HUDEP-2 (cell line): ENCODE measurements around the gene NEMP2.
"Not testable (repeated sequence)": the region's sequence is repeated elsewhere in the genome, so short reads cannot be mapped to it uniquely, and the experiment has no call there.

Source experiments
- DNase-seq, 76 experiments: peaks; one replicate each; lab custom pipeline; 2025; ENCODE audit not compliant: unreplicated experiment in 76 of 76; lab: John Stamatoyannopoulos, UW

The NEMP2 gene

DNA sequence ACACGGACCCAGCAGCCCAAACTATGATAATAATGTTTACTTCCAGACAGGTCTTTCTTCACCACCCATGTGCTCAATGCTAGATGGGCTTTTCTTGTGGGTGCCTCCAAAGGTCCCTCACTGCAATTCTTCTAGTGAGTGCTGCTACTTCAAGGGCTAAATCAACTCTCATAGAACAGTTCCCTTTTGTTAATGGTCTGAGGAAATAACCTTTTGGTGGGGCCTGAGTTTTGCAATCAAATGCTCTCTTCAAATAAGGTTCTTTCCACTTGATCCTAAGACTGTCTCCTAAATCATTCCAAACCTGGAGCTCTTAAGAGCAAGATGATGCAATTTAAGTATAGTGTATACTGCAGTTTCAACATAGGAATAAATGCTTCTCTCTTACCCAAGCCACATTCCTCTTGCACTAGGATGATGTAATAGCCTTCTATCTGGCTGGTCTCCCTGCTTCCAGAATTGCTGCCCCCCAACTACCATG, 6.0 kb downstream of the NEMP2 start:
- DNase-seq: no peak

DNA sequence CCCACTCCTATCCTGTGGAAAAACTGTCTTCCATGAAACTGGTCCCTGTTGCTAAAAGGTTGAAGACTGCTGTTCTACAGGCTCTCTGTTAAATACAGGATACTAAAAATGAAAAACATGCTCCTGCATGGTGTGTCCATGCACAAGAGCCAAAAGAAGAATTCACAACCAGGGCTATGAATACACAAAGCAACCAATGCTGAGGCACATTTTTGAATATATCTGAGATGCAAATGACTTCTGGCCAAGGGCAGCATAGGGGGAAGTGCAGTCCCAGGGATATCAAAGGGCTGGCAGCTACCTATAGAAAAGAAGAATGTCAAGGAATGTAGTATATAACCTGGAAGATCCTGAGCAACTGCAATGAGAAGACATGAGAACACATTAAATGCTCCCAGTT, 6.6 kb downstream of the NEMP2 start:
- DNase-seq: no peak

DNA sequence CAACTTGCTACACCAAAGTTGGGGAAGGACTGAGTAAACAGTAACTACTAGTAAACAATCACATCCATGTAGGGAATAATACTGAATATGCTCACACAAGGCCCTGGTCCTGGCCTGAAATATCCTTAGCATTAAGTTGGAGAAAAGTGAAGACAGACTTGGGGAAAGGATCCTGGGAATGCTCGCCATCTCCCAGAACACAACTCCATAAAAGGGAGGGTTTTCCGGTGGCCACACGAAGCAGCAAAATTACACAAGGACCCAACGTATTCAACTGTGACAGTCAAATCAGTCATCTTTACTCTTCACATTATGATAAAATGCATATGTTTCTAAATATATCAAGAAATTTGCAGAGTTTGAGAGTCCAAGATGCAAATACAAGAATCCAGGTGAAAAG, 7.3 kb downstream of the NEMP2 start:
- DNase-seq: no peak

DNA sequence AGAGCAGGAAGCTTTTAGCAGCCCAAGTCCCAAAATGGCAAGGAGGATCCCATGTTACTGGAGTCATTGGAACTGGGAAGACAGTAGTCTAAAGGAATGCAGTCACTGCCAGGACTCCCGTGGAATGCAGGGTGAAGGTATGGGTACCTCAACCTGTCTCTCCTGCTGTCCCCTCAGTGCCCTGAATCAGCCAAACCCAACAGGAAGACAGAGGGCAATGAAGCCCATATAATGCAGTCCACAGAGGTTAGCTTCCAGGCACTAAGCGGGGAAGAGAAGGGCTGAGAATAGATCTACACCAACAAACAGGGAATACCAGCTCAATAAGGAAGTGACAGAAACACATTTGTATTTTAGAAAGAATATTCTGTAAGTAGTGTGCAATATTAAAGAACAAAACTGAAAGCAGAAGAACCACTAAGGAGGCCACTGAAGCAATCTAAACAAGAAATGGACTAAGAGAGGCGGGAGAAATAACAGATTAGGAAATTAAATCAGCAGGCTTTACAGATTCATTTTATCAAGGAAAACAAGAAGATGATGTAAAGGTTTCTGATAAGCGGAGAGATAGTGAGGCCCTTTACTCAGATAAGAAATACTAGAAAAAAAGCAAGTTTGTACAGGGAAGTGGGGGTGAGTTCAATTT, 8.3 kb downstream of the NEMP2 start:
- DNase-seq: no peak

DNA sequence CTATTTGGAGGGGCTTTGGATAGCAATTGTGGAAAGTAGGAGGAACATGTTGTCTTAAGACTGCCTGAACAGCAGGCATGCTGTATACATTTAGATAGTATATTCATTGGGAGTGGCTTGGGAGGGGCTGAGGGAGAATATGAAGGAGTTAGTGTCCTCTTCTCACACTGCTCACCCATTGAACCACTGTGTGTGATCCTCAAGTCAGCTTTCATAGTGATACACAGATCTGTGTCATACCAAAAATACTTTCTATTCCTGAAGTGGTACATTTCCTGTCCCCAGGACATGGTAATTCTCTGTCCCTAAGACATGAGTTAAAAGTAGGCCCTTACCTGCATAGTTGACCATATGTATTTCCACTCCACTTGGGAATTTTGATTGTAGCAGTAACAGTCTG, 9.6 kb downstream of the NEMP2 start:
- DNase-seq: no peak

DNA sequence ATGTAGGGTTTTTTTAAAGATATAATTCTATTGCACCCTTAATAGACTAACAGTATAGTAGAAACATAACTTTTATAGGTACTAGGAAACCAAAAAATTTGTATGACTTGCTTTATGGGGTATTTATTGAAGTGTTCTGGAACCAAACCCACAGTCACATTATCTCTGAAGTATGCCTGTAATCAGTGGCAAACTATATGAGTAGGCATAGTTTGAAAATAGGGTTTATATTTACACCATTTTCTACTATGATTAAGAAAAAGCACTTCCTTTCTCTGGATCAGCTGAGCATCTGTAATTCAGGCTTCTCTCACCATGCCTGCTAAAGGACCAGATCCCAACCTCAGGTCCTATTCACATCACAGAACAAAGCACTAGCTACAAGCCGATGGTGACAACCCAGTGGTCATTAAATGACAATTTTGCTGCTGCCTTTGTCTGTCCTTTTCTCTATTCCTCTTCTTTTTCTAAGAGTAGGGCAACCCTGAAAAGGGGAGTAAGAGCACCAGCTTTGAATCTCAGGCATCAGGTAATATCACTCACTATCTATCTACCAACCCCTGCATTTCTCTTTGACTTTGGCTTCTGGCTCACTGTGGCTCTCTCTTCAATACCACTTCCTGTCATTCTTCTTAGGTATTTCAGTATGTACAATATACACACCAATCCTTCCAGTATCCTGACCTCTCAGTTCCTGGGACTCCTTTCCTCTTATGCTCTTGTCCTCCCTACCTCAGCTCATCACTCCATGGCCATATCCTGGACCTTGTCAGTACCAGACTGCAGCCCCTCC, 14.4 kb downstream of the NEMP2 start:
- DNase-seq: no peak

DNA sequence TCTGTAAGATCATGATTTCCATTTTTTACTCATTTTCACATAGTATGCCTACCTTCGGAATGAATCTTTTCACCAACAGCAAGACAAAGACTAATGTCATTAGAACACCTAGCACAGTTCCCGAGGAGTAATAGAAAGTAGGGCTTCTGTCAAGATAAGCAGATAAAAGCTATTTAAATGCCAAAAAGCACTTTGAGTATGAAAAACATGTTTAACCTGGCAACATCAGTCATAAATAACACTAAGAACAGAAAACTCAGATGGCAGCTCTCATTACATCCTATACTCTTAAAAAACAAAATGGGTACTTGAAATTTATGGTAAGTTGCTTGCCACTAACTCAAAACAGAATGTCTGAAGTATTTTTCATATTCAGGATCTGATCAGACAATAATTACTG, 17.1 kb downstream of the NEMP2 start:
- DNase-seq: no peak

DNA sequence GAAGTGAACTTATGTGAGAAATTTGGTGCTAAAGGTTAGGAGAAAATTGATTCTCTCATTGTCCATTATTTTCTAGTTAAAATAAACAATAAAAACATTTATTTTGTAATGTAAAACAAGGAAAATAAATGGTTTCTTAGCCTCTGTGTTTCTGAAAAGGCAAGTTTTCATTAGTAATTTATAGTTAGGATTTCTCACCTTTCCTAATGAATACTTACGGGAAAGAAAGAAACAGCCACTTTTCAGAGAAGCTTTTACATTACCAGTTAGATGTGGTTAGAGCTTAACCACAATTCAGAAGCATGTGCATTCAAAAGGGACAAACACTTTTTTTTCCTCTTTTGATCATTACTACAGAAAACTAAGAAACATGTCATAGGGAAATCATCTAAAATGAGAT, 18.8 kb downstream of the NEMP2 start:
- no peak for DNase-seq

DNA sequence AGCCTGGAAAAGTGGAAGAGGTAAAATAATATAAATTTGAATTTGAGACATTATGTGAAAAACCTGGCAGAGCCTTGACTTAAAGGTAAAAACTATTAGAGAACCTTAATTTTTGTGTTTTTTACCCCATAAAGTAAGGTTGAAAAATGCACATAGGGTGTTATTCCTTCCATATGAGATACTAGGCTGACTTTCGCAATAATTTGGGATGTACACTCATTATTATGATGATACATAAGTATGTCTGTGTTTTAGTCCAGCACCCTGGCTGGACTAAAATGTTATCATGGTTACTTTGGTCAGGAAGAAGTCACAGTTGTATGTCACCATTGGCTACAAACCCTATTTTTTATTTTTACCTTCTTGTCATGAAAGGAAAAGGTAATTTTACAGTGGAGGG, 19.8 kb downstream of the NEMP2 start:
- DNase-seq: no peak

DNA sequence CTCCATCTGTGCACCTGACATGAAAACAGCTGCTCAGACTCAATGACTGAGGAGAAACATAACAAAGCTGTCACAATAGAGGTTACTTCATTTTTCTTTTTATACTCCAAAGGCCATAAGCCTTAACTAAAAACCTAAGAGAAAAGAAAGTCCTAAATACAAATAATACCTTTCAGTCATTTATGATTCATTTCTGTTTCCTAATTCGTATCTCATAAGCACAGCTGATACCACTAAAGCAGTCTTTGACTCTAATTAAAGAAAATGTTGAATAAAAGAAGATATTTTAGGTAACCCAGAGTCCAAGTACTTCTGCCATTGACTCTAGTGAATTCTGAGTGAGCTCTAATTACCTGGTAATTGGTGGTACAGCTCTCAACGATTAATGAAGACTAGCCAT, 20.6 kb downstream of the NEMP2 start:
- DNase-seq: no peak

DNA sequence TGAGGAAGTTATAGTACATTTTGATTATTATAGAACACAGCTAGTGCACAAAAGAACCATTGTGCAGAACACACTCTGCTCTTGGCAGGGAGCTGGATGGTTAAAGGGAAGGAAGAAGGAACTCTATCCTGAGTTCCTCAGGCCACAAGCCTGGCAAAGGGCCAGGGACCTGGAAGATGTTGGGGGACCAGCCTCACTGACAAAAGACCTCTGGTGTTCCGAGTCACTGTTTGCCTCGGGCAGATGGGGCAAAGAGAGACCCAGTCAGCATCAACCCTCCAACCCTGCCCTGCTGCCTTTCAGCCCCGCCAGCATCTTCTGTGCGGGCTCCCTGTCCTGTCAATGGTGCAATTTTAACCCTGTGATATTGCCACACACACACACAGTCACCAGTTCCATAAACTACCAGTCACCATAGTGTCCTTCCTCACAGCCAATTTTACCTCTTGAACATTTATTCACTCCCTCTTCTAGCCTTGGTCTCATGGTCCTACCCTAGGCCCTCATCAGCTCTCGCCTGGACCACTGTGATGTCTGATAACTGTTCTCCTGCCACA, 21.9 kb downstream of the NEMP2 start:
- no peak for DNase-seq

DNA sequence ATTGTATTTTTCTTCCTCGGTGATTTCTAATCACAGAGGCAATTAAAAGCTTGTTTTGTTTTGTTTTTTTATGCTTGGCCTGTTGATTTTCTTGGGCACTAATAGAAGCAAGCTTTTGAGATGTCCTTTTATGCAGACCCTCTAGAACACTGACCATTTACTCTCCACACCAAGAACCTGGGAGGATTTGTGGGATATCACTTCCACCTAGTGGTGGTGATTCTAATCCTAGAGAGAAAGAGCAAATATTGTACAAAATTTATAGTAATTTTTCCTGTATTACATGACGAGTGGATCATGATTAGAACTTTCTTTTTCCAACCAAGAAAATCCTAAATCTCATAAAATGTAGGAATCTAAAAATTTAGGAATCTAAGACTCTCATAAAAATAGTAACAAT, 23.4 kb downstream of the NEMP2 start:
- peak in 9 of 76 experiments; percentile 6 to 24 (median 8) for DNase-seq

DNA sequence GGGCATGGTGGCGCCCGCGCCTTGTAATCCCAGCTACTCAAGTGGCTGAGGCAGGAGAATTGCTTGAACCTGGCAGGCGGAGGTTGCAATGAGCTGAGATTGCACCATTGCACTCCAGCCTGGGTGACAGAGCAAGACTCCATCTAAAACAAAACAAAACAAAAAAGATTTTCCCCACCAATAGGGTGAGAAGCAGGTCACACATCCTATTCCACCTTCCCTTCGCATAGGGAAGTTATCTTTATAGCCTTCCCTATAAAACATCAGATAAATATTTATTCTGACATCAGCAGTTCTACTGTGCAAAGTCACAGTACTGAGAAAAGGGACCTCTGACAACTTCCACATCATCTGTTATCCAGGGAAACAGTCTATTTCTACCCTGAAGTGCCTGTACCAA, 24.6 kb downstream of the NEMP2 start:
- not testable (repeated sequence) for DNase-seq

DNA sequence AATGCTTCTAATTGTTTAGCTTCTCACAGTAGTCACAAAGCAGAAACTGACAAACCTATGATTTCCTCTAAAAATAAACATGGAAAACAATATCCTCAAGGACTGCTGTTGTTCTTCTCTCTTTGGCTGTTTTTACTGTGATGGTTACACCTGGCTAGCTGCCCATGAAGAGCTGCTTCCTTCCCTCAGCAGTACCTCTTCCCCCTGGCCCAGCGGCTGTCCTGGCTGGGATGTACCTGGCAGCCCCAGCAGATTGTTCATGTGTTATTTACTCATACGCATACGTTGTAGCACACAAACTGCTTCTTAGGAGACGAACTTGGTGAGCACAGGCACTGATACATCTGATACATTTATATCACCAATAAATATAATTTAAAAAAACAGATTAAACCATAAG, 27.4 kb downstream of the NEMP2 start:
- no peak for DNase-seq

DNA sequence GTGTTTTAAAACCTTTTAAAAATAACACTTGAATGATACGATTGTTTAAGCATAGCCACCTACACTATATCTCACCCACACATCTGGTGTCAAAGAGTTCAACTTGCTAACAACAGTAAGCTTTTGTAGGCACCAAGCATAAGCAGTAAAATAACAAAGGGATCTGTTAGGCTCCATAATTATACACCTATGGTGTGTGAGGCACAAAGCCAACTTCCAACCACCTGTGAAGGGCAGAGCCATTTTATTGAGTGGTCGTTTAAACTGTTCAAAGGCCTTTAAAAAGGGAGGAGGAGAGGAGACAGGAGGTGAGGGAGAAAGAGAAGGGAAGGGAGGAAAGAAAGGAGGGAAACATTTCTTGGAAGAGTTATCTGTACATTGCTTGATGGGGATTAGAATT, 27.9 kb downstream of the NEMP2 start:
- DNase-seq: no peak

DNA sequence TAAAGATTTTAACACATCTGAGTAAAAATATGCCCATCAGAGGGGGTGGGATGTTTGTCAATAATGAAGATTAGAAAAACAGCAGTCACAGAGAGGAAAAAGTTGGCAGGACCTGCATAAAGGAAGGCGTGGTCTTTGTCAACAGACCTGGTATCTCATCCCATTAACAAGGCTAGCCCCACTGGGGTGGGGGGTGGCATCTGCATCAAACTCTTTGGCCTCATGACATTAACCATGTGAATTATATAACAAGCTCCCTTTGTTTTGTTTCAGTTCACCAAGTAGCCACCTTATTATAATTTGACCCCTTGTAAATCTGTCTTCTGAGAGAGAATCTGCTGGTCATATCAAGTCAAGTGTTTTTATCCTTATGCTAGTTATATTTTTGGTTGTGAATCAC, 28.8 kb downstream of the NEMP2 start:
- DNase-seq: no peak

DNA sequence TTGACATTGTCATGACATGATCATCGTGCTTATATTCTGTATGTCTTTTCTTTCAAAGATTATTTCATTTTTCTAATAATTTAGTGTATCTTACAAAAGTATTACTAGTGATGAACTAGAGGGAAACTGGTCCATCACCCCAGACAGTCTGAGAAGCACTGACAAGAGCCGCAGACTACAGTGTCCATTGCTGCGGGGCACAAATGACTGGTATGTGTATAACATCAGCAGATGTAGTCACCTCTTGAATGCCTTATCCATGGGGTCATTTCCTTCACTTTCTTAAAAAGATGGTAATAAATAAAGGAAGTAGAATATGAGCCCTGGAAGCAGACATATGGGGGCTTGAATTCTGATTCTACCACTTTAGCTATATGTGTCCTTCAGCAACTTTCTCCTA, 29.6 kb downstream of the NEMP2 start:
- DNase-seq: no peak

DNA sequence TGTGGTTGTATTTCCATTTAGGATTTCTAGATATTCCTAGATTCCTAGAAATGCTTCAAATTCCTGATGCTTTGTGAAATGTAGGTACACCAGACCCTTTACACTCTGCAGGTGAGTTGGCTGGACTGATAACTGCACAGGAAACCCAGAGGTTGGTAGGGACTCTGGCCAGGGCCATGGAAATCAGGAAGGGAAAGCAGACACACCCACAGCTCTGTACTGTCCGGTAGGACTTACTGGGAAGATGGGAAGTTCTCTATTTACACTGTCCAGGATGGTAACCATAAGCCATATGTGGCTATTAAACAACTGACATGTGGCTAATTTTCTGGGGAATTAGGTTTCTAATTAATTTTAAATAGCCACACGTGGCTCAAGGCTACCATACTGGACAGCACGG, 31.4 kb downstream of the NEMP2 start:
- no peak for DNase-seq

DNA sequence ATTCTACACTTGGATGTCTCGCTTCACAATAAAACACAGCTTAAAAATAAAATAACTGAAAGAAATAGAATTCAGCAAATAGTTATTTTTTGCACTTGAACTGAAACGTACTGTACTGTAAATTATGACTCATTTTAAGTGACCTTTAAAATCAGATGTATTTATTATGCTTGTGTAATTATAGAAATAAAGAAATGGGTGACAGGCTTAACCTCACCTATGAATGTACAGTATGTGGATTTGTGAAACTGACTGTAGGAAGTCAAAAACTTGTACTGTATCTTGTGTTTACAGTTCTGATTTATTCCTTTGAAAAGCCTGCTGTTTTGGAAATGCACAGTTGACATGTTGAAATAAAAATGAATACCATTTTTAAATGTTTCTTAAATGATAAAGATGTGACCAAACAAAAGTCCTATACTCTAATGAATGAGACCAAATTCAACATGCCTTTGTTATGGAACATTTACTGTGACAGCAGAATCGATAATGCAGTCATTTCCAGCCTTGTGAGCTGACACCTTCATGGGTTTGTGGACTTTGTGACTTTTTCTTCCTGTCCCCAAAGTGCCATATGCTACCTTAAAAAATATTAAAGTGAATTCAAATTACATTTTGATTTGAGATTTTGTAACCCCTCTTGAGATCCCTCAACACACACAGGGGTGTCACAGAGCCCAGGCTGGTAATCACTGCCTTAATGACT, 32.7 kb downstream of the NEMP2 start:
- DNase-seq: no peak

DNA sequence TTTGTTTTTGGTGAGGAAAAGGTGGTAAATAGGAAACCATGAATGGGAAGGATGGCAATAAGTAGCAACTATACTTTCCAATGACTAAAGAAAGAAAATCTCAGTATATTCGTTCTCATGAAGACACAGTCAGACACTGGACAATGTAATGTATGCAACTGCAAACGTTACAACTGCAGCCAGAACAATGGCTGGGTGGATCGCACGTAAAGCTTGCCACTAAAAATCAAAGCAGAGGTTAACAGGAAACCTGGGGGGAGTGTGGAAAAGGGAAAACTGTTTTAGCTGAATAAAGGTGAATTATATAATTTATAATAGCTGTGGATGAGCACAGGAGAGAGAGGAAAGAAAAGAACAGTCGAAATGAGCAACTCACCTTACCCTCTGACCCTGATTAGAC, 33.3 kb downstream of the NEMP2 start:
- no peak for DNase-seq

DNA sequence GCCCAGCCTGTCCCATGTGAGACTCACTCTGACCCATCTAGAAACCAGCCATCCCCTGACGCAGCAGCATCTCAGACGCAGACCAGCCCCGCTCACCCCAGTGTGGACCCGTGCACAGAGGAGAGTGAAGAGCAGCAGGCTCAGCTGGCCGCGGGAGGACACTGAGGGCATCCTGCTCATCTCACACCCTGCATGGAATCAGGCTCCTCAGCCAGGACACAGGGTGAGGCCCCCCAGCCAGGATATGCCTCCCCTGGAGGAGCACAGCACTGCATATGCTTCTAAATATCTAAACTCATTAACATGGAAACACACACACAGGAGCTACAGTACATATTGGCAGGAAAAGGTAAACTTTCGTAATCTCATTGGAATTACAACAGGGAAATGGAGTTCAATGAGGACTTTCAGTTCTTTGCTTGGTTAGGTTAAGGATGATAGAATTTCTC, 34.4 kb downstream of the NEMP2 start:
- no peak for DNase-seq
